HFF-Myc (cell line): ENCODE data around the gene TRABD2B.

Source experiments
- DNase-seq: peaks from one replicate; pipeline ENCODE4 v3.0.0-alpha.2; 2011; ENCODE audit warnings: low read depth; ENCODE audit errors: extremely low read depth
- H3K4me3 ChIP-seq: replicated peaks from 2 replicates; pipeline ENCODE4 v1.5.1; 2011; ENCODE audit warnings: low read depth, mild to moderate bottlenecking, control low read depth, low read length
- CTCF ChIP-seq: IDR thresholded peaks from 2 replicates; pipeline ENCODE4 v1.5.1; 2012; ENCODE audit warnings: mild to moderate bottlenecking, low read depth, low read length, control low read depth; ENCODE audit errors: missing control alignments

TRABD2B gene

DNA sequence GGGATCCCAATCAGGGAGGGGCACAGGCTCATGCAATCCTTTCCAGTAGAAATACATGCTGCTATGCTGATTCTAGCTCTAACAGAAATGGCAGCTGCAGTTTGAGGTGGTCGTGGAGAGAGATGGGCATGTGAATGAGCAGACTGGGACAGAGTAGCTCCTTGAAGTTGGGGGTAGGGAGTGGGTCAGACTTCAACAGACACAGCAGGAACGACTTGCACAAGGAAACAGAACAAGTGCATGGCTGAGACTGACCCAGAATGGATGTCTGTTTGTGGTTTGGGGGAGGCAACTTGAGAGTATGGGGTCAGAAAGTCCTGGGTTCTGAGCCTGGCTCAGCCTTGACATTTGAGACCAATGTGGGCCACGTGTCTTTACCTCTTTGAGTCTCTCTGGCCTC lies 25.1 kb upstream of the TRABD2B start:
- TF ChIP-seq CTCF = no peak
- H3K4me3 ChIP-seq = no peak overlapping the region
- DNase-seq = no peak

- TF ChIP-seq CTCF = no peak
- no peak overlapping the region for H3K4me3 ChIP-seq
Measured at GRCh38 chr1:48021792-48022191, 24.6 kb upstream of the TRABD2B start.

DNA sequence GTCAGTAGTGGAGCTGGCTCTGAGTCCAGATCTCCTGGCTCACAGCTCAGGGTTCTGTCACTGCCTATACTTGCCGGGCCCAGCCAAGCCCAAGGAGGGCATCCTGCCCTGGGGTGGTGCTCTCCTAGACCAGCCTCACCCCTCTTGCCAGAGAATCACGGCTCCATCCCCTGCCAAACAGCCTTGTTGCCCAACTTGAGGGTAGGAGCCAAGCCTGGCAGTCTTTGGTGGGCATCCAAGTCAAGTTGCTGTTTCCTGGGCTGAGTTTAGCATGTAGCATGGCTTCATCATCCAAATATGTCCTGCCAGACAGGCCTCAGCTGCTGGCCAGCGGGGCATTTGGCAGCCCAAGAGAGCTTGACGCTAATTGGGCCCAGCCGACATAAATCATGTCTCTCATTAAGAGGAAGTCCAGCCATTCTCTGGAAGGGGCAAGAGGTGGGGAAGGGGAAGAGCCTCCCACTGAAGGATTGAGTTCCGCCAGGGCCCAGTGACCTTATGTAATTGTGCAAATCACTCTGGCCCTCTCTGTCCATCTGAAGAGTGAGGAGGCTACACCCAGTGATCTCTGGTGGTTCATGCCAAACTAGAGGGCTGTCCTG lies 22.6 kb upstream of the TRABD2B start:
- DNase-seq = no peak
- no peak for TF ChIP-seq CTCF
- no peak overlapping the region for H3K4me3 ChIP-seq

More at GRCh38 chr1:48021792-48022191, 24.6 kb upstream of the TRABD2B start:
- no peak for DNase-seq

- DNase-seq = no peak
- no peak overlapping the region for H3K4me3 ChIP-seq
- no peak for TF ChIP-seq CTCF
Measured at GRCh38 chr1:48018799-48019198, 21.6 kb upstream of the TRABD2B start.

DNA sequence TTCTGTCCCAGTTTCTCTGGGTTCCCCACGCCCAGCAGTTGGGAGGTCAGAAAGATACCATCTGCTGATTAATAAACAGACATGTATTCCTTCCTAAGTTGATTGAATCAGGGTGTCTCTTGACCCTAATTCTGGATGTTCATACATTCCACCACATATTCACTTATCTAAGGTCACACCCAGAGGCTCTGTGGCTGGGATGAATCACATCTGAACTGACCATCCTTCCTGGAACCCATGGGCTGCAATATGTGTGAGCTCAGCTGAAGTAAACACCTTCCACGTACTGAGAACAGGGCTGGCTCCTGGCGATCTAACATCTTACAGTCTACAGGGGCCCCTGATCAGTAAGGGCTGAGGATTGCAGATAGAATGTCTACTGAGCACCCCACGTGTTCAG lies 20.5 kb upstream of the TRABD2B start:
- DNase-seq = no peak
- no peak for TF ChIP-seq CTCF
- H3K4me3 ChIP-seq = no peak overlapping the region

GRCh38 chr1:48016515-48016914 lies 19.3 kb upstream of the TRABD2B start:
- H3K4me3 ChIP-seq = no peak overlapping the region
- DNase-seq = no peak
- no peak for TF ChIP-seq CTCF

DNA sequence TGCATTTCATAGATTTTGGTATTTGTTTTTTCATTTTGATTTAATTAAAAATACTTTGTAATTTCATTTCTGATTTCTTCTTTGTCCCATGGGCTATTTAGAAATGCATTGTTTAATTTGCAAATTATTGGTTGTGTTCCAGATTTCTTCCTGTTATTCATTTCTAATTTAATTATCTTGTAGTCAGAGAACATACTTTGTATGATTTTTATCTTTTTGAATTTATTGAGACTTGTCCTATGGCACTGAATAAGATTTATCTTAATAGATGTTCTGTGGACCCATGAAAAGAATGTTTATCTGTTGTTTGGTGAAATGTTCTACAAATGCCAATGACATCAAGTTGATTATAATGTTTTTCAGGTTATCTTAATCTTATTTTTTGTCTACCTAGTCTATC lies 16.1 kb upstream of the TRABD2B start:
- H3K4me3 ChIP-seq = no peak overlapping the region
- TF ChIP-seq CTCF = no peak
- DNase-seq = no peak
